HG03521 (cell line): ENCODE data around the gene ARID5B.
"Not testable (repeated sequence)": the region's sequence is repeated elsewhere in the genome, so short reads cannot be mapped to it uniquely, and the experiment has no call there.

ENCODE experiments used
- ATAC-seq: cut with Tn5 transposase; IDR thresholded peaks from one replicate; pipeline ENCODE4 v1.9.1; 2021; ENCODE audit warnings: mild to moderate bottlenecking, moderate library complexity; ENCODE audit not compliant: unreplicated experiment

The ARID5B gene

GRCh38 chr10:61961278-61961677, 59.8 kb downstream of the ARID5B start:
- ATAC-seq, result peak; percentile 71

DNA sequence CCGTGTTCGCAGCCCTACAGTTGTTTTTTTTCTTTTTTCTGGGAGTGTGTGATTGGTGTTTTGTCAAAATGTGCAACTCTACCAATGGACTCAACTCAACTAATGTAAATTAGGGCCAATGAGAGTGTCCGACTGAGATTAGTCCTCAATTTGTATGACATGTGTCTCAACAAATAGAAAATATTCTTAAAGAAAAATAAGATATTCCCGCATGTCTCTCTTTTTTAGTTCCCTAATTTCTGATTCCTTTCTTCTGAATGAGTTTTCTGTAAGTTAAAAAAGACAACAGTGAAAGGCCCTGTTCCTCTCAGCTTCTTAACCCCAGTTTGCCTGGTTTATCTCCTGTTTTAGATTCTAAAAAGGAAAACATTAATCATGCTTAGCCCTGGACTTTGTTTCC, 61.5 kb downstream of the ARID5B start:
- no peak for ATAC-seq

DNA sequence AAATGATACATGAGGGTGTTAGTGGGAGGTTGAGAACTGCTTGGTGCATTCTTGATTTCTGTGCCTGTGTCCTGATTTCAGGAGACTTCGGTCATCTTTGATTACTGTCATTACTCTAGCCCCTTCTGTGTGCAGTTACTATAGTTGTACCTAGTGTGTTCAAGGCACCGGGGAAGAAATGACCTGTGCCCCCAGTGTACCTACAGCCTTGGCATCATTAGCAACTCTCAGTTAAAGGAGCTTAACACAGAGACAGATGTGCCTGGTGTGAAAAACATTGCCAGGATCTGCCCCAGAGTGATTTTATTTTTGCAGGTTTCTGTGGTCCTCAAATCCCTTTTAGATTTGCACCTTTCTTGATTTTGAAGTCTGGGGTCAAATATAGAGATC, 62.2 kb downstream of the ARID5B start:
- ATAC-seq, result no peak

DNA sequence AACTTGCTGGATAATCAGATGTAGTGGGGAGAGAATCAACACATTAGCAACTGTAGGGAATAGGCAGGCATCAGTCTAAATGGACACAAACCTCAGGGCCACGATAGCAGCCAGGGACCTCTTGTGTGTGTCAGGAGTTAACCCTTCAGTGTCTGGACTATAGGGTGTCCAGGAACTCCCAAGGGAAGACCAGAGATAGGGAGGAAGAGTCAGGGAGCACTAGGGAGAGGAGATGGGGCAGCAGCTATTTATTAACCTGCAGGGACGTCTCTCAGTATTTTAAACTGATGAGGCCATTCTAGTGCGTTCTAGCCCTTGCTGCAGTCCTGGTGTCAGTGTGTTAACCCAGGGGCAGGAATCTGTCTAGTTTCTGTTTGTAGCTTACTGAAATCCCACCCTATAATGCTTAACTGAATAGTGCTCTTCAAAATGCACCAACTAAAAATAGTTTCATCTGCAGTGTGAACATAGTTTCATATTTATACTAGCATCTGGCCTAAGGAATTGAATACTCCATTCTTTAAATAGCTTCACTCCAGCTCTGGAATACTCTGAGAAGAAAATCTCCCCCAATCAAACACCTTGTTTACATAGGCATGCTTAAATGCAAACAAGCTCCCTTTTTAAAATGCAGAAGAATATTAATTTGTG, 62.7 kb downstream of the ARID5B start:
- ATAC-seq, result no peak

- ATAC-seq, result no peak
Observed at GRCh38 chr10:61964949-61965702, 63.6 kb downstream of the ARID5B start.

- no peak for ATAC-seq
Observed at GRCh38 chr10:61965703-61966395, 64.3 kb downstream of the ARID5B start.

GRCh38 chr10:61967298-61967697, 65.8 kb downstream of the ARID5B start:
- no peak for ATAC-seq

- ATAC-seq, result no peak
Observed at GRCh38 chr10:61970182-61971002, 68.9 kb downstream of the ARID5B start.

DNA sequence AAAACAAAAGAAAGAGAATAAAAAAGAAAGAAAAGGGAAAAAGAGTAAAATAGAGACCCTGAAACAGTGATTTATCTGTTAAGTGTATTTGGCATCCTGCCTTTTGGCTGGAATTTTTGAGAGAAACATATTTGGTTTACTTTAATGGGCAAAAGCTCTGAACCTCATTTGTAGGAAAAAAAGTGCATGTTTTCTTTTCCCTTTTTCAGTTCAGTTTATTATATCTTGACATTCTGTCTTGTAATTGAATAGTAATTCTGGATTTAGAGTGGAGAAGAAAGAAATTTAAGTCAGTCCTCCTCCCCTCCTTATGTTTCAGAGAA, 69.5 kb downstream of the ARID5B start:
- ATAC-seq, result no peak

DNA sequence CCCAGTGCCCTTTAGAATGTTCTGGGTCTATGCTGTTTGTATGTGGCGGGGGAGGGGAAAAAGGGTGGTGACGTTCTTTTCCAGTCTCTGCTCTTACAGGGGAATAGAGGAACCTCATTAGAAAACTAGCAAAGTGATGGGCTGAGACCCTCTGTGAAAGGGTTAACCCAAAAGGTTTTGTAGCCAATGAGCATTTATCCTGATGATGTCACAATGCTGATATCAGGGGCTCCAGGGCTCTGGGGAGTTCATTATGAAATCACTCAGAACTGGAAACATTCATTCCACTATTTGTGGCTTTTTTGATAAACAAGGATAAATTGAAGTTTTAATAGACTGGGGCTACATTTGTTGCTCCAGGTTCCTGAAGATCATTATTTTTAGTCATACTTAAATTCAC, 71.7 kb downstream of the ARID5B start:
- no peak for ATAC-seq

- no peak for ATAC-seq
Observed at GRCh38 chr10:61973906-61974305, 72.4 kb downstream of the ARID5B start.

DNA sequence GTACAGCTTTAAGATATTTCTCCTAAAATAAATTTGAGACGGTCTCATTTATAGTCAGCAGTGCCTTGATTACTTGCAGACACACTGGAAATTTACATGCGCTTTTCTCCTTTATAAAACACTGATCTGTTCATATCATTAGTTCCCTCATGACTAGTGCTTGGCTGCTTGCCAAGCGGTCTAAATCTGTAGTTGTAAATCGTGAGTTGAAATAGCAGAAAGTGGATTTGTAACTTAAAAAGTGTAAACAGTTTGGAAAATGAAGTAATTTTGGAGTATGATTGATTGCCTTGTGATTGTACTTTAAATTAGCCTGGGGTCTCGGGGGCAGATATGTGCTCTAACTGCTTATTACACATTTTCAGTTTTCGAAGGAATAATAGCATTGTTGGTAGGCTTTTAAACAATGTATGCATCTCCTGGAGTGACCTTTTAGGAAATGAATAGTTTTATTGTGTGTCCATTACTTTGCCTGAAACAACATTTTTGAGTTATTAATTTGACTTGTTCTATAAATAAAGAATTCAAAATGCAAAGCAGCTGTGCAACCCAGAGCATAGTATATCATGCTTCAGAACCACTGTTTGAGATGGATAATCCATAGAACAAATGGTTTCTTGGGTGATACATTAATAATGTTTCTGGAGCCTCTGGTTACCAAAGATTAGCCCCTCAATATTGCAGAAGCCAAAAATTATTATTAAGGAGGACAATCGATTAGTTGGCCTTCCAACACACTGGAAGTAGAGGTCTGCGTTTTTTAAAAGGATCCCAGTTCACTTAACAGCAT, 73.3 kb downstream of the ARID5B start:
- peak; percentile 32 for ATAC-seq

GRCh38 chr10:61975391-61975932, 74.0 kb downstream of the ARID5B start:
- ATAC-seq, result peak; percentile 77

DNA sequence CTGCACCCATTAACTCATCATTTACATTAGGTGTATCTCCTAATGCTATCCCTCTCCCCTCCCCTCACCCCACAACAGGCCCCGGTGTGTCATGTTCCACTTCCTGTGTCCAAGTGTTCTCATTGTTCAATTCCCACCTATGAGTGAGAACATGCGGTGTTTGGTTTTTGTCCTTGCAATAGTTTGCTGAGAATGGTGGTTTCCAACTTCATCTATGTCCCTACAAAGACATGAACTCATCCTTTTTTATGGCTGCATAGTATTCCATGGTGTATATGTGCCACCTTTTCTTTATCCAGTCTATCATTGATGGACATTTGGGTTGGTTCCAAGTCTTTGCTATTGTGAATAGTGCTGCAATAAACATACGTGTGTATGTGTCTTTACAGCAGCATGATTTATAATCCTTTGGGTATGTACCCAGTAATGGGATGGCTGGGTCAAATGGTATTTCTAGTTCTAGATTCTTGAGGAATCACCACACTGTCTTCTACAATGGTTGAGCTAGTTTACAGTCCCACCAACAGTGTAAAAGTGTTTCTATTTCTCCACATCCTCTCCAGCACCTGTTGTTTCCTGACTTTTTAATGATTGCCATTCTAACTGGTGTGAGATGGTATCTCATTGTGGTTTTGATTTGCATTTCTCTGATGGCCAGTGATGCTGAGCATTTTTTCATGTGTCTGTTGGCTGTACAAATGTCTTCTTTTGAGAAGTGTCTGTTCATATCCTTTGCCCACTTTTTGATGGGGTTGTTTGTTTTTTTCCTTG, 75.6 kb downstream of the ARID5B start:
- ATAC-seq, result not testable (repeated sequence)

DNA sequence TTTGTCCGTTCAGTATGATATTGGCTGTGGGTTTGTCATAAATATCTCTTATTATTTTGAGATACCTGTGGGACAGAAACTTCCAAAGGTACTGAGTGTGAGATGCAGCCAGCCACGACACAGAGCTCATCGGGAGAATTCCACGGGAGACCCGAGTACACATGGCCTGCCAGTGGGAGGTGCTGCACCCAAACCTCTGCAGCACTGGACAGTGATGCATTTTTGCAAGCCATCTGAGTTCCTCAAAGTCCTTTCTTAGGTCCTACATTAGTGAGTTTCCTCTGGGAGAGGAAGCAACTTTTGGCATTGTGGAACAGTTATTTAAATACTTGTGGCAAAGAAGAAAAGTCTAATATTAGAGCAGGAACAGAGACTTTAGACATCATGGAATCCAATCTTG, 77.5 kb downstream of the ARID5B start:
- ATAC-seq, result no peak

DNA sequence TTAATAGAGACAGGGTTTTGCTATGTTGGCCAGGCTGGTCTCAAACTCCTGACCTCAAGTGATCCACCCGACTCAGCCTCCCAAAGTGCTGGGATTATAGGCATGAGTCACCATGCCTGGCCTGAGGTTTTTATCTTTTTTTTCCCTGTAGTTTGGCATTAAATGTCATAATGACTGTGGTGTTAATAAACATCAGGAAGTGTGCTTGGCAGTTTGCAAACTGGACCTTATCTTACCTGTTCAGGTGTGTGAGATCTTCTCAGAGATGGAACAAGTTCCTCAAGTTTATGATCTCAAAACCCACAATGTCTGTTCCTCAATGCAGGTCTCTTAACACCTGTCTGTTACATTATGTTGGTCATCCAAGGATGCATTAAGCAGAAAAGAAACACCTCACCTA, 80.0 kb downstream of the ARID5B start:
- no peak for ATAC-seq

DNA sequence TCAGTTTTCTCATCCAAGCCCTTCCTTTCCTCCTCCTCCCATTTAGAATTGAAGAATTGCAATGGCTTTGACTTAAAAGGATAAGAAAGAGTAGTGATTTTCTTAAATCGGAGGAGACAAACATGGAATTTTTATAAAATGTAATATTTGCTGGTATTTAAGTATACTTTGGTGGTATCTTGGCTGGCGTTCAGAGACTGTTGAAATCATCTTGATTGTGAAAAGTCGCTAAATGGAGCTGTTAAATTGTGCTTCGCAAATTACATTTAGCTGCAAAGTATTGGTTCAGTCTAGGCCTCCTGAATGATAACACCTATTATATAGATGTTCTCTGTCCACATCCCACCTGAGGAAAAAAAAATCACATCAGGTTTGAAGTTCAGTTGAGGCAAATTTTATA, 81.8 kb downstream of the ARID5B start:
- ATAC-seq, result no peak

DNA sequence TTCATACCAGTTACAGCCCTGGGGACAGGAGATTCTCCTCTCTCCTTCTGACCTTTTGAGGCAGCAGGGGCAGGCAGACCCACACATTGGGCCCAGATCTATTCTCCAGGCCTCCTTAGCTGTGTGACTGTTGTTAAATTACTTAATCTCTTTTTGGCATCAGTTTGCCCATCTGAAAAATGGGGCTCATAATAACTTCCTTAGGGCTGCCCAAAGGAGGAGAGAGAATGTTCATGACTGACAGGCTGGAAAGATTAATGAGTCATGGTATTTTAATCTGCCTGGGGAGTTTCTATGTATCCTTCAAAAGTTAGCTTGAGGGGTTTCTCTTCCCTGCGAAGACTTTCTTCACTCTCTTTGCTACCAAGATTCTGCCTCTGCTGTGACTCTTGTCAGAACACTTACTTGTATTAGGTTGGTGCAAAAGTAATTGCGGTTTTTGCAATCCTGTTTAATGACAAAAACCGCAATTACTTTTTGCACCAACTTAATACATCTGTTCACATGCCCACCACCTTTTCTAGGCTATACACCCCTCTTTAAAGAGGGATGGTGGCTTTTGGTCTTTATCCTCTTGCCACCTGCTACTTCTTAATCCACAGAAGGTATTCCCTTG, 83.4 kb downstream of the ARID5B start:
- ATAC-seq, result no peak

- no peak for ATAC-seq
Observed at GRCh38 chr10:61985715-61986114, 84.2 kb downstream of the ARID5B start.
